HG03095 (cell line): Measurements from ENCODE around the gene DKK2.
A peak's percentile ranks its signal among the peaks of the same experiment; 100 is the strongest.

Source experiments
- ATAC-seq: cut with Tn5 transposase; IDR thresholded peaks from one replicate; pipeline ENCODE4 v1.9.1; 2021; ENCODE audit warnings: moderate library complexity; ENCODE audit not compliant: unreplicated experiment

DKK2 gene

DNA sequence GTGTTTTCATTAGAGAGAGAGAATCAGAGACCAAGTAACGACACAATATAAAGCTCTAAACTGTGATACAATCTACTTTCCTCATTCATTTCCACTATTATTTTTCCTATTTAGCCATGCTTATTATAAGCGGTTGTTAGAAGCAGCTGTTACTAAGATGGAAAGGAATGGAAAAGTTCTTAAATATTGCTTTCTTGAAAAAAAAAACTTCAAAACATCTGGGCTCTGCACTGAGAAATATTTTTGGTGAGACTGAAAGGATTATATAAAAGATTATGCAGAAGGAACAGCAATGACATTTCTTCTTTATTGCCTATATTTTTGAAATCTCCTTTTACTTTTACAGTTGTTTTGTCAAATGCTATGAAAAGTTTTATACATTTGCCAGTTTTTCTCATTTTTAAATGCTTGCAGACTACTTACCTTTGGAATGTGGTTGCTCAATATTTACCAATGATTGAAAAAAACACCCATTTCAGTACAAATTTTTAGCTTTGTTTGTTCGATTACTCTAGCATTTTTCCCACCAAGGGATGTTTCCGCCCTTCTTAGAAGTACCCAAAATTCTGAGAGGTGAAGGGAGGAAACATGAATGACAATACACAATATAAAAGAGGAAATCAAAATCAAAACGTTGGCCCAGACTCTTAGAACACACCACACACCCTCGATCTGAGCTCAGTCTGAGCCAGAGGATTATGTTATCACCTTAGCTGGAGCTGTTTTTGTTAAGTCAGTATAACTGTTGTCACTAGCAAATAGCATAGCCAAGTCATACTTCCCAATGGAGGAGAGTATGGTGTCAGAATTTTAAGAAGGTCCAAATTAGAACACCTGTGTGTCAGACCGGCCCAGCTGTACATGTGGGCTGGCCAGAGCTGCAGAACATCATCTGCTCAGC, 18.4 kb downstream of the DKK2 start:
- ATAC-seq: no peak

DNA sequence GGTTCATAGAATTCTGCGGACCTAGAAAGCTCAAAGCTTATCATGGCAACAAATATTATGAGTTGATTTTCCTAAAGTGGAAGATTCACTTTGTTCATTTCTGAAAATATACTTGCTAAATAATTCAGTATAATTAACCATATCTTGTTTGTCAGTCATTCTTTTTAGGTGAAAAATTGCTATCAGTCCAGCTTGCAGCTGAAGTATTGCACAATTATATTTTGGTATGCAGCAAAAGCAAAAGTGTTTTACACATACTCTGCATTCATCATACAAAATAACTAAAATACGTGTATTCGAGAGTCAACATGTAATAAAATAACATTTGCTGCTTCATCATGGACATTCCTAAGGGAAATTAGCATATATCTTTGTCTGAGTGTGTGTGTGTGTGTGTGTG, 24.8 kb downstream of the DKK2 start:
- ATAC-seq: no peak

DNA sequence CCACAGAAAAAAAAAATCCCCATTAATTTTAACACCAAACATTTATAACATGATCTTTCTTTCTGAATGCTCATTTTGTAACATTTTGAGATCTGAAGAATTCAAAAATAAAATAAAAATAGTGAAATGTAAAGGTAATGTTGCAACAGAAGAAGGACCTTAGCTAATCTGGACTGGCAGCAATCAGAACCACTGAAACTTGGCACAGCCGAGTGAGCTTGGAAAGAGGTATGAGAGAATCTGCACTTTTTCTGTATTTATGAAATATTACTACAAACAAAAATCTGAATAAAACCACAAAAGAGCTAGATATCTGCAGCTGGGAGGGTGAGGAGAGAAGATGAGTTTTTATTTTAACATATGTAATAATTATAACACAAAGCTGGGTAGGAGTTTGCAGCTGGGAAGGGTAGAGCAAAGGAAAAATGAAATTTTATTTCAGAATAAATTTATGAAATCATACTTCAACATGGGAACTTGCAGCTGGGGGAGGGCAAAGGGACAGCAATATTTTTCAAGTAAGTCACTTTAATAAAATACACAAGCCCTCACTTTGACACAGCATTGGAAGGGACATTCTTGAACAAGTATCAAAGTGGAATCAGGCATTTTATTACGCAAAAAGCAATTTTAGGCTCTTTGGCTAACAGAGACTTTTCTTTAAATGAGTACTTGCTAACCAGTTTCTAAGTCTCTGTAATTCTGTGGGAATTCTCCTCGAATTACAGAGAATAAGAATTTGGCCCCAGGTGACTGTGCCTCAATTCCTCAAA, 26.7 kb downstream of the DKK2 start:
- ATAC-seq: no peak

DNA sequence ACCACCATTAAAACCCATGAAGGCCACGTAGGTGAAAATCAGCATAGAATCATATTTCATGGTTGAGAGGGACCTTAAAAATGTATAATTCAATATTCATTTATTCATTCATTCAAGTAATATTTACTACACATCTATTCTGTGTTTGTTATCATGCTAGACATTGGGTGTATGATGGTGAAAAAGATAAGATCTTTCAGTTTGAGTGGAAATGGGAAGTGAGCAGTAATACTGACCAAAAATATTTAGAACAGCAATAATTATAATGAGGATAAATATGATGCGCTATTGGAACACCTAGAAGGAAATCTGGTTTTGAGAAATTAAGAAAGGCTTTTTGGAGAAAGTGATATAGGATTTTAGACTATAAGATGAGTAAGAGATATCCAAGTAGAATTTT, 28.0 kb downstream of the DKK2 start:
- no peak for ATAC-seq

DNA sequence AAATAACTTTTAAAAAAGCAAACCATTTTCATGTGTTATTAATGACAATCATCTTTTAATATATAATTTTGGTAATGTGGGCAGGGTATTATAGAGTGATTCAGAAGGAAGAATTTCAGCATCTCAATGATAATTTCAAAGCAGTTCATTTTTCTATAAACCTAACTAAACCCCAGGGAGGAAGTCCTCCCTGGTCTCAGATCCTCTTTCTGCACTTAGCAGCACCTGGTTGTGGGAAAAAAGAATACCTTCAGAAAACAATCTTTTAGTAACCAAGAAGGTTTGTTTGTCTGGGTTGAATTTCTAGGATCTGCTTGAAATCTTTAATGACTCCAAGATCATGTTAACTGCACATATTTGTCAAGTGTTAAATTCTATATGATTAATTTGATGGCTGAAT, 29.9 kb downstream of the DKK2 start:
- ATAC-seq: peak; percentile 62

DNA sequence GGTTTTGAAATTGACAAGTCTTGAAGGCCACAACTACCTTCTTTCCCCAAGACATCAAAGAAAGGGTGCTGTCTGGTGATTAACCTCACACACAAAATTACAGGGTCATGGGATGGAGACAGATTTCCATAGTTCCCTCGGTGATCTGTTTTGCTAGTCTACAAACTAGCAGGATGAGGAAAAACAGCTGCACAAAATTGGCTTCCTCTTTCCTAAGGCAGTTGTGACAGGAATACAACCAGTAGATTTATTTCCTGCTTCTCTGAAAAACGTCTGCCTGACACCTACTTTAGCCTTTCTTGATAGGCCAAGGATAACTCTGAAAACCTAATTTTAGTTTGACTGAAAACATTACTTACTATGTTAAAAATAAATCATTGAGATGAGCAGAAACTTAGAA, 39.6 kb downstream of the DKK2 start:
- ATAC-seq: no peak

DNA sequence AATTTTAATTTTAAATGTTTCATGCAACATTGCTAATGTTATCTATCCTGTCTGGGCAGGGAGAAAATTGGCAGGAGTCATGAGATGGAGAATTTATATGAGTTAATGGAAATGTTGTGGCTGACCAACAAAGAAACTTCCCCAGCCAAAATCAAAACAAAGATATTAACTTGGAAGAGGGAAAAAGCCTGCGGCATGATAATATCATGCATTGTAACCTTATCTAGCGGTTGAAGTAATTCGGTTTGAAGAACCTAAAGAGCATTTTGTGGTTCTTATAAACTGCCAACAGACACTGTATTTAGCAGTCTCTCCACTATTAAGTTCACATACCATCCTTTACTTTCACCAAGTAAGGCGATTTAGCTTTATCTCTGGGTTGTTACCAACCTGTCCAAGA, 42.3 kb downstream of the DKK2 start:
- no peak for ATAC-seq

DNA sequence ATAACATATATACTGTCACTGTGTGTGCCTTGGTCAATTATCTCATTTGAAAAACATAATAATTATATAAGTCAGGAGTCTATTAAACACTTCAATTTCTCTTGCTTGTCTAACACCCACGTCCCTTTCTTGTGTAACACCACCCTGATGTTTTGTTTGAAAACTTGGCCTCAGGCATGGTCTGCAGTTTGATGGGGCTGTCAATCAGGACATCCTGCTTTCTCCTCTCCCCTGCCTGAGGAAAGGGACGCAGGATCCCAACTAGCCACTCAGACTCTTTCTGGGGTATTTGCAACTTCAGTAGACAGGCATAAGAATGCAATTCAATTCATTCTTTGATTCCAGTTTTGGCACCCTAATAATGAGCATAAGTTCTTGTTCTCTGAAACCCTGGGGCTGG, 48.8 kb downstream of the DKK2 start:
- ATAC-seq: no peak

DNA sequence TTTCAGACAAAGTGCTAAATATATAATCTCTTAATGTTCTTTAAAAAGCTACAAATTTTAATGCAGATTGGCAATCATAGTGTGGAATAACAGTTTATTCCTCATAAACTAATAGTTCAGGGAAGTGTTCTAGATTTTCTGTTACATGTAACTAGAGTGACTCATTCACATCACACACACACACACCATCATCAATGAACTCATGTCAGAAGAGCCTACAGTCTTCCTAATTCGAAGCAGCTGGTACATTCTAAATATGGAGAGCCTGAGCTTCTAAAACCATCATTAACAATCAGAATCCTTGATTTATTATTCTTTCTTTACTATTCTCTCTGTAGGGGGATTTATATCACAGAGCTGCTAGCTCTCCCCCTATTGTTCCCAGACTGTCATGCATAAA, 49.6 kb downstream of the DKK2 start:
- no peak for ATAC-seq

DNA sequence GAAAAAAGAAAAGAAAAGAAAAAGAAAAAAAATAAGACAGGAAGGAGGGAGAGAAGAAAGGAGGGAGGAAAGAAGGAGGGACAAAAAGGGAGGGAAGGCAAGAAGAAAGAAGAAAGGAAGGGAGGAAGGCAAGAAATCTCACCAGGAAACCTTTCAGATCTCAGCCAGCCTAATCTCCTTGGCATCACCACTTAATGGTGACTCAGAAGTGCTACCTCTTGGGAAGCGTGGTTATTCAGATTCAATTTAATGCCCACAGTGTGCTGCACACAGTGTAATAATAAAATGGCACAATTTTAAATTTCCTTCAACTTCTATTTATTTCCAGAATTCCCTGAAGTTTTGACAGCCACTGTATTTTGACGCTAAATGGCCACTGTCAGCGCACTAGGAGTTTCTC, 50.3 kb downstream of the DKK2 start:
- ATAC-seq: no peak

DNA sequence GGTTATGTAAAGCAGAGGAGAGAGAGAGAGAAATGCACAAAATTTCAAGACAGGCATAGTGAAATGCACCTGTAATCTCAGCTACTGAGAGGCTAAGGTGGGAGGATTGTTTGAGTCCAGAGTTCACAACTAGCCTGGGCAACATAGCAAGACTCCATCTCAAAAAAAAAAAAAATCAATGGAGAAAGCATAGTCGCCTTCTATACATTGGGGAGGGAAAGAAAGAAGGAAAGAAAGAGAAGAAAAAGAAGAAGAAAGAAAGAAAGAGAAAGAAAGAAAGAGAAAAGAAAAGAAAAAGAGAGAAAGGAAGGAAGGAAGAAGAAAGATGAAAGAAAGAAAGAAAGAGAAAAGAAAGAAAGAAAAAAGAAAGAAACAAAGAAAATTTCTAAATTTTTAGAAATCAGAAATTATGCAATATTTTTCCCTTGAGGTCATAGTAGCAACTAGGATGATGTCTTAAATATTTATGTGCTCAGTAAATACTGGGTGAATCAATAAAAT, 53.4 kb downstream of the DKK2 start:
- no peak for ATAC-seq

DNA sequence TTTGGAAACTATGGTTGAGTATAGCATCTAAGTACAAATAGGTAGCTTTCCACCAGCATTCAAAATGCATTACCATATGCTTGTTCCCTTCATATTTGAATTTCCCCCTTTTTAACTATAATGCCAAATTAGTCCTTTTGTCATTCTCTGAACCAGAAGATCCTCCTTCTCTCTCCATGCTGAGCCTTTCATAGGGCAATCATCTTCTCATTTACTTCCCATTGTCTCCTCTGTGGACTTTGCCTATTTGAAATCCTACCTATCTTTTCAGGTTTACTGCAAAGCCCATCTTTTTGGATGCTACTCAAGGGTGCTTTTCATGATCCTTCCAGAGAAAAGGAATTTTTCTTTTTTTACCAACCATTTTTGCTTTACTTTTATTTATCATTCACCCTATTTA, 54.7 kb downstream of the DKK2 start:
- ATAC-seq: no peak

DNA sequence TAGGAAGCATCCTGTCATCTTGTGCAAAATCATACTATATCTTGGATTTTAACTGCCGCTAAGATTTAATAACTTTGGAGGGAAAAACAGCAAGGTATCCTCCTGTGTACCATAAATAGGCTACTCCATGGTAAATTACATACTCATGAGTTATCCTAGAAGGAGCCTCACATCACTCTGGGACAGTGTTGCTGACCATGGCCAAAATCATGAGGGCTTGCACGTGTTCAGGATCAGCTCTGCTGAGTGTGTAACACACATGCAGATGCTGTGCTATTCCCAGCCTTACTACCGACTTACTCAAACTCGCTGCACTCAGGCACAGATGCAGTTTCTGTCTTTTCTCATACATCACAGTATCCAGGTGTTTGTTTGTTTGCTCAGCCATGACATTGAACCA, 56.6 kb downstream of the DKK2 start:
- no peak for ATAC-seq

DNA sequence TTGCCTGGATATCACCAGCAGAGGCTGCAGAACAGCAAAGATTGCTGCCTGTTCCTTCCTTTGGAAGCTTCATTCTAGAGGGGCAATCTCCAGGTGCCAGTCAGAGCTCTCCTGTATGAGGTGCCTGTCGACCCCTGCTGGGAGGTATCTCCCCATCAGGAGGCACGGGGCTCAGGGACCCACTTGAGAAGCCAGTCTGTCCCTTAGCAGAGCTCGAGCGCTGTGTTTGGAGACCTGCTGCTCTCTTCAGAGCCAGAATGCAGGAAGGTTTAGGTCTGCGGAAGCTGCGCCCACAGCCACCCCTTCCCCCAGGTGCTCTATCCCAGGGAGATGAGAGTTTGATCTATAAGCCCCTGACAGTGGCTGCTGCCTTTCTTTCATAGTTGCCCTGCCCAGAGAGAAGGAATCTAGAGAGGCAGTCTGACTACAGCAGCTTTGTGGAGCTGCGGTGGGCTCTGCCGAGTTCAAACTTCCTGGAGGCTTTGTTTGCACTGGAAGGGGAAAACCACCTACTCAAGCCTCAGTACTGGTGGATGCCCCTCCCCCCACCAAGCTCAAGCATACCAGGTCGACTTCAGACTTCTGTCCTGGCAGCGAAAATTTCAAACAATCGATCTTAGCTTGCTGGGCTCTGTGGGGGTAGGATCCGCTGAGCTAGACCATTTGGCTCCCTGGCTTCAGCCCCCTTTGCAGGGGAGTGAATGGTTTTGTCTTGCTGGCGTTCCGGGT, 57.9 kb downstream of the DKK2 start:
- ATAC-seq: no peak

DNA sequence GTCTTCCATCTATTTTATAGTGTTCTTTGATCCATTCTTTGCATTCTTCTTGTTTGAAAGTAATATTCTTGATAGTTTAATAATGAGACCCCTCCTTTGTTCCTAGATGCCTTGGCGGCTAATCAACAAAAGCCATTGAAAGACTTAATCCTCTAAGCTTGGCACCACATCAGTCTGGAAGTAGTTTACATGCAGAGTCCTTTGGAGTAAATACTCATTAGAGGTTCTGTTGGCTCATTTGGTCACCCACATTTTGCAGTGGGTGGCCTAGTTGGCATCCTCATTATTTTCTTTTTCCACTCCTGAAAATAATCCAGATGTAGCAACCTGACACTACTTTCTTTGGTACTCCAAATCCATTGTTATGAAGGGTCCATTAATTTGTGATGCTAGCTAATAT, 64.5 kb downstream of the DKK2 start:
- ATAC-seq: no peak

DNA sequence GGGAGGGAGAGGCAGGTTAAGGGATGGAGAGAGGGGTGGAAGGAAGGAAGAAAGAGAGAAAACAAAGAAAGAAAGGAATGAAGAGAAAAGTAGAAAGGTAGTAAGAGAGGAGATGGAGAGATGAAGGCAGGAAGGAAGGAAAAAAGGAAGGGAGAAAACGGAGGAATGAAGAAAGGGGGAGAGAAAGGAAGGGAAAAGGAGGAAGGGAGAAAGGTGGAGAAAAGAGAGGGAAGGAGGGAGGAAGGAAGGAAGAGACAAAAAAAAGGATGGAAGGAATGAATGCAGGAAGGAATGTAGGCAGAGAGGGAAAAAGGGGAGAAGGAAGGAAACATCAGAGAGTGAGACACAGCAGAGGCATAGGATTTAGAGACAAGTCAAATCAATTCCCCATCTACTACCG, 68.2 kb downstream of the DKK2 start:
- ATAC-seq: no peak

DNA sequence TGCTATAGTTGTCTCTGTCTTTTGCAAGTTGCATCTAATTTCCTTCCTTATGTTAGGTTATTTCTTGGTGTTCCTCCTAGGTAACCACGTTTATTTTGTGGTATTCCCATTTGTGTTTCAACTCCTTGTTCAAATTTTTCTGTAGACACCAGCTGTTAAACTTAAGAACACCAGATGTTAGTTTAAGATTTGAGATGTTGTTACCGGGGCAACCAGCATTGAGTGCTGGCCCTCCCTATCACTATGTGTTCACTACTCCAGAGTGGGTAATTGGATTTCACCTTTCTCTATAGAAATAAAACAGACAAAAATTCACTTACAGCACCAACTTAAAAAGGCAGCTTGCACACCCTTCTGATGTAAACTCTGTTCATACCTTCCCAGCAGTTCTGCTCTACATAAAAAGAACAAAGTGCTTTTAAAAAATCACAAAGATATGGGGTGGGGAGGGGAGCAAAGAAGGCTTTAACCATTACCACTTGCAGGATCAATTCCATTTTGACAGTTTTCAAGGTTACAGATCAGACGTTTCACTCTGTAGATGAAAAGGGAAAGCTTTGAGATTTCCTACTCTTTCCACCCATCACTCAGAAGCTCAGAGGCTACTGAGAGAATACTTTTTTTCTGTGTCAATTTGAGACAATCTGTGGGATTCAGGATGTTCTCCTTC, 82.9 kb downstream of the DKK2 start:
- no peak for ATAC-seq

DNA sequence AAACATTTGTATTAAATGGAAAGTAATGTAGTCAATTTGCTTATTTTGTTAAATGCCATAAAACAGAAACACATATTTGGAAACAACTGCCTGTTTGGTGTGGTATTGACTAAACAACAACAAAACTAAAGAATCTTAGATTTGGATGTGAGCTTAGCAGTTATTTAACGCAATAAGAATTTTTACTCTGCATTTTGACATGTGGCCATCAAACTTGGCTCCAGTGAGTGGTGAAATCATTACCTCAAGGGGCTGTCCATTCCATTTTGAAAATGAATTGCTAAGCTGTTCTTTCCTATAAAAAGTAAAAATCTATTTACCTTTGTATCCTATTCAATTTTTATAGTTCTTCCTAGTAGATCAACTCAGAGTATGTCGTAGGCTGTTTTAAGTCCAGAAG, 84.2 kb downstream of the DKK2 start:
- no peak for ATAC-seq

DNA sequence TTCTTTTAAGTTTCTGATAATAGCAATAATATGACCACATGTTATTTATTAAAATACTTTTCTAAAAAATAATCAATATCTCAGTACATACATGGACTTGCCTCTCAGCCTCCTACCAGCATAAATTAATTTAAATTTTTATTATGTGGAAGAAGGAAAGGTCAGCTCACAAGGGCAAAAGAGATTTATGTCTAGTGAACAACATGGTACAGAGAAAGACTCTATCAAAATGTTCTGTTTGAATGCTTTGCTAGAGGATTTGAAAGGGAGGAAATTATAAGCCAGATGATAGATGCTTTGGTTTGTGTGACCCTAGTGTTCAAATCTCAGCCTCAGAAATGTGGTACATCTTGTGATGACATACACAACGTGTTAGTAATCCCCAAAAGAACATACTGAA, 94.3 kb downstream of the DKK2 start:
- ATAC-seq: no peak

DNA sequence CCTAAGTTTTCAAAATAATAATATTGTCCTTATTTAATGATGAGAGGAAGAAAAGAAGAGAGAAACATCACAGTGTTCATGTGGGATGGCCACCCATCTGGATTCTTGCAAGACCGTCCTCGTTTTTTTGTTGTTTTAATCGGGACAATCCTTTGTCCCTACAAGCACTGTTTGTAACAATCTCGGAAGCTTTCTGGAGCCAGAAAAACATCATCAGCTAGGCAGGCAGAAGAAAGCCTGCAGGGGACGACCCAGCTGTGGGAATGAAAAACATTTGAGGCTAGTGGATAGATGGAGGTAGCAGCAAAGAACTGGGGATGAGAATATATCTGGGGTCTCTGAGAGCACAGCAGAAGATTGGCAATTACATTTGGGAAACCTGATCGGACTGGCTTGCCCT, 105.6 kb downstream of the DKK2 start:
- ATAC-seq: no peak

DNA sequence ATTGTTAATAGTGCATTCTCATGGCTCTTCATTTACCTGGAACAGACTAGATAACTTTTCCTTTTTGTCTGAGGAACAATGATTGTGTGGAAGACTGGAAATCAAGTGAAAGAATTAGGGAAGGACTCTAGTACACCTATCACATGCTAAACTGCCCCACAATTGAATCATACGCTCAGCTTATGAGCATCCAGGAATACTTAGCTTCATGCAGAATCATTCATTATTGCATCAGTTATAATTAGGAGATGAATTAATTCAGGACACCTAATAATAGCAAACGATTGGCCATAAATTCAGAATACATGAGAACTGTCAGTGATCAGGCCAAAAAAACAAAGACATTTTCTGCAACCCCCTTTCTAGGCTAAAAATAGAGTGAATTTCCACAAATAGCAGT, 106.9 kb downstream of the DKK2 start:
- ATAC-seq: no peak
